SH-SY5Y (cell line): ENCODE results near the gene RPS21.

ENCODE experiments used
- GATA2 ChIP-seq: IDR thresholded peaks from 2 replicates; pipeline ENCODE4 v1.6.1; 2011; ENCODE audit warnings: mild to moderate bottlenecking, low read depth, low read length
- GATA3 ChIP-seq: IDR thresholded peaks from 2 replicates; pipeline ENCODE4 v1.6.1; 2011; ENCODE audit warnings: low read depth, mild to moderate bottlenecking, low read length, moderate library complexity

Gene RPS21

GRCh38 chr20:62366370-62367135, 20.4 kb upstream of the RPS21 start:
- TF ChIP-seq GATA2 (no peak), GATA3 (no peak)

GRCh38 chr20:62367136-62367632, 19.7 kb upstream of the RPS21 start, which contains the start of gene LAMA5:
TSS of gene LAMA5 (minus strand) at chr20:62367312. CDS start at chr20:62367245, 67 bp downstream.
- no peak for TF ChIP-seq GATA2

DNA sequence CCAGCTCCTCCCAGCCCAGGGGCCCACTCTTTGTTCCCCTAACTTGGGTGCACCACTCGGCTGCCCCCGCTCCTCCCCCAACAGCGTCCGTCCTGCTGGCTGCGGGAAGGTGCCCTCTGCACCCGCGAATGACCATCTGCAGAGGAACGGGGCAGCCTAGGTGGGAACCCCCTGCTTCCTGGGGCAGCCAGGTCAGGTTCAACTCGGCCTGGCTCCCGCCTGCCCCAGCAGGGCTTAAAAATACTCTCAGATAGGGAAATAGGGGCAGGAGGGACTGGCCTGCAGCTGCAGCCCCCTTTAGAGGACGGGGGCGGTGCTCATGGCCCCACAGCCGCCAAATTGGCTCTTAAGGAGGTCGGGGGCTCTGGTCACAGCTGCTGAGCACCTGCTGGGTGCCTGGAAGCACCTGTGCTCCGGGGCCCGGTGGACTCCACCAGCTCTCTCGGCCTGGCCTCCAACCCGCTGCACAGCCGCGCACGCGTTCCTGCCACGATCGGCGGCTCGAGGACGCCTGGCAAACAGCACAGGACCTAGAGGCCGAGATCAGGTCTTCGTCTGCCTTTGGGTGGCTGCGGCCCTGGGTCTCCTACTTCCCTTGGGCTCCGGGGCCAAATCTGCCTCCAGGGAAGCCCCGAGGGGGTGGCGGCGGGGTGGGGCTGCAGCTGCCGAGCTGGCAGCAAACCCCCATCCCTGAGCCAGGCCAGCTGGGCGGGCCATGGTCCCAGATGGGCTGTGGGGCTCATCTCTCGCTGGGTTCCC, 19.1 kb upstream of the RPS21 start:
- TF ChIP-seq GATA3 (no peak), GATA2 (no peak)

GRCh38 chr20:62368392-62368975, 18.4 kb upstream of the RPS21 start:
- TF ChIP-seq GATA3: no peak
- TF ChIP-seq GATA2: no peak

DNA sequence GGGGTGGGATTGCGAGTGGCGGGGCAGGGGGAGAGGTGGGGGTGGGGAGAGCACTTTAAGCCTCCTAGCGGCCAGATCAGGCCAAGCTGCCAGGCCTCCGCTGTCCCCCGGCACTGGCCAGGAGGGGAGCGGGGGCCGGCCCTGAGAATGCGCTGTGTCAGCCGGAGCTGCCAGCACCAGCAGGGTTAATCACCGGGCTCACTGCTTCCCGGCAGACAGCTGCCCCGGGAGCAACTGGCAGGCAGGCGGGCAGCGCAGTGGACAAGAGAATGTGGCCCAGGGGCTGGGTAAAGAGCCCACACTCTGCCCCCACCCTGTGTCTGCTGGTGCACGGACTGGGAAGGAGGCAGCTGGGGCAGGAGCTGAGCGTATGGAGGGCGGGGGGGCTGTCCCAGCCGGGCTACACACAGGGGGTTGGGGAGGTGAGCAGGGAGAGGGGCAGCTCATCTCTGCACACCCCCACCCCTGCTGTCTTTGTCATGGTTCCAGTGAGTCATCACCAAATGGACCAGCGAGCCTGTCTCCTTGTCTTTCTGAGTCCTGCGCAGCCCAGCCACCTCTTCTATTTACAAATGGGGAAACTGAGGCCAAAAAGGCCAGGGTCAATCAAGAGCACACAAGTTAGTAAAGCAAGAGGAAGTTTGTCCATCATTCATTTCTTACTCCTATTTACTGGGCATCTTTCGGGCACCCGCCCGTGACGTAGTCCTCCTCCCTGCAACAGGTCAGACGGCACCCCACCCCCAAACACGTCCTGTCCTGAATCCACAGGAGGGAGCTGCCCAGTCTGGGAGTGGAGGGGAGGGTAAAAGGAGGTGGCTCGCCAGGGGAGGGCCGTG, 17.7 kb upstream of the RPS21 start:
- TF ChIP-seq GATA3 (no peak), GATA2 (no peak)

DNA sequence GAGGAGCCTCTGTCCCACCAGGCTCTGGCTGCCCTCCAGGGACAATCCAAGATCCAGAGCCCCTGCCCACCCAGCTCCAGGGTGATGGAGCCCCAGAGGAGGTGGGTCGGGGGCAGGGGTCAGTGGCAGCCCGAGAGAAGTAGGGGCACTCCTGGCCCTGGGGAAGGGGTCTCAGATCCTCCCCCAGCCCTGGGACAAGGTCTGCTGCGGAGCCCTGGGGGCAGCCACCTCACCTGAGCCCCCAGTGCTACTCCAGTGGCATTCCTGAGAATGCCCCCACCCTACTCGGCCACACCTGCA, 17.1 kb upstream of the RPS21 start:
- no peak for TF ChIP-seq GATA2
- no peak for TF ChIP-seq GATA3

DNA sequence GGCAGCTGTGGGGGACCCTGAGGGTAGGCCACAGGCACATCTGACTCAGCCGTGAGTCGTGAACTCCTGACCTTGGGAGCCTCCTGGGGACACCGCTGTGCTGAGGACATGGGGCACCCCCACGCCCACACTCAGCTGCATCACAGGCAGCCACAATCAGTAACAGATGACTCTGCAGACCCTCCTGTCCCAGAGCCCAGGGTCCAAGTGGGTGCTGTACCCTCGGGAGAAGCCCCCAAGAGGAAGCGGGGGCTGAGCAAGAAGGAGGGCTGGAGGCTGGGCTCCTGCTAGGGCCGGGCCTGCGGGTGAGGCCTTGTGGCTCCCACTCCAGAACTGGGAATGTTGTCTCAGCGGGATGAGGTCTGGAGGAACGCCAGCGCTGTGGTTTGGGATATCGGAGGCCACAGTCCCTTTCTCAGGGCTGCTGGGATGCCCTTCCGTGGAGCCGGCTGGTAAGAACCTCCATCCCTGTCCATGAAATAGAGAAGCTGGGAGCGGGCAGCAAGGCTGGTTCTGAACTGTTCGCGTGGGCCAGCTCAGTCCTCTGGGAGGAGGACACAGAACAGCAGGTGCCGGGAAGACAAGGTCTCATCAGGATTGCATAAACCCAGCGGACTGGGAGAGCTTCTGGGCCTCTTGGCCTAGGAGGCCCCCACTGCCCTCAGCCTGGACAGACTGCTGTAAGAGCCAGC, 16.6 kb upstream of the RPS21 start:
- TF ChIP-seq GATA3: no peak
- no peak for TF ChIP-seq GATA2

DNA sequence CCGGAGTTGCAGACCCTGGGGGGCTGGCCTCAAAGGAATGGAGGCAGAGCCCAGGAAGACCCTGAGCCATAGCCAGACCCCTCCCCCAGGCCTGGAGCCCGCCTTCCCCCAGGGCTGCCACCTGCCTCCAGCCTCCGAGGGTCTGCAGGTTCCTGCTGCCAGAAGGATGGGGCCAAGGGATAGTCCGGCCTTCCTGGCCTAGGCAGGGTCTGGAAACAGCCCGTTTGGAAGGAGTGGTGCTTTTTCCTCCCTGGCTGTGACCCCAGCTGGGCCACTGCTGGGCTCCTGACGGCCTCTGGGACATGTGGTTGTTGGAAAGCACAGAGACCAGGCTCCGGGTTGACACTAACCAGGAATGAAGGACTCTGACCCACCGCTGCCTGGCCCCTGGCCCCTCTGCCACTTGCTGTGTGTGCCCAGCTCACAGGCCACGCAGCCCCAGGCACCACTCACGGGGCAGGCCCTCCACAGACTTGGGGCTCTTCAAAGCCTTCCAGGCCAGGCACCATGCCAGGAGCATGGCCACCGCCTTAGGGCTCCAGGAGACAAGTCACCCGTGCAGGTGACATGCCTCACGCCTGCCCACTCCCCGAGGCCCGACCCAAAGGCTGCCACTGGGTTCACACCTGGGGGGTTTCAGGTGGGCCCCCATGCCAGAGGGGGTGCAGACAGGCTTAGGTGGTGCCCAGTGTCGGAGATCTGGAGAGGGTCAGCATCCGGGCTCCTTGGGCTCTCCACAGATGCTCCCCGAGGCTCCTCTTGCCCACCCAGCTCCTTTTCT, 15.9 kb upstream of the RPS21 start:
- no peak for TF ChIP-seq GATA2
- TF ChIP-seq GATA3: no peak

GRCh38 chr20:62371588-62372041, 15.3 kb upstream of the RPS21 start:
- no peak for TF ChIP-seq GATA2

DNA sequence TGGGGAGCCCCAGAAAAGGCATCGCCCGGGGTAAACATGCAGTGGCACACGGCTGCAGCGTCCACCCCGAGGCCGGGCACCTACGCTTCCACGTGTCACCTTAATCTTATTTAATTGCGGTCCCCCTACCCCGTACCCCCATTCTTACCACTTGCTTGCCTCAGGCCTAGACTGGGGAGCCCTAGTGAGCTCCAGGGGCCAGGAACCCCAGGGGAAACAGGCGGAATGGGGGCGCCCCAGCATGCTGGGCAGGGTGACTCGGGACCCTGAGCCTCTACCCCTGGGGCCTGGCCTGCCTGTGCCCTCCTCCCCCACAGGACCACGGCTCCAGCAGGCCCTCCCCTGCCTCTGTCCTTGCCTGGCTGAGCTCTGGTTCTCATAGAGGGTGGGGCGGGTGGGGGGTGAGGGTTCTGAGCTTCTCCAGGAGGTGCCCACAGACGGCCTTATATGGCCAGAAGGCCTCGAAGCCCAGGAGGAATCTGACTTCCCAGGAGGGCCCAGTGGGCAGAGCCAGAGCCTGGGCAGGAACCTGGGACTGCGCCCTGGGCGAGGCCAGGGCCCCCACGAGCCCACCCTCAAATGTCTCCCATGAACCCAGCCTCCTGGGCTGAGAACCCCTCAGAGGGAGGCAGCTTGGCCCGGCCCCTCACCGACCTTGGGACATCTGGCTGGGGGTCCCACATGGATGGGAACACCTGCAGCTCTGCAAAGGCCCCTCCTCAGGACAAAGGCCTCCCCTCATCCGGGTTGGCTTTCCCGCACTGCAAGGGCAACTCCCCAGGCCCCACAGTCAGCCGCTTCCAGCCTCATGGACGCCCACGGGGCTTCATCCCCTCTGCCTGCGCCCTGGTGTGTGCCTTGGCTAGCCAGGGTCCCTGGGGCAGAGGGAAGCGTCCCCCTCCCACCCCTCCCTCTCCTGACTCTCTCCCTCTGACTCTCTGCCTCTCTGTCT, 14.6 kb upstream of the RPS21 start:
- TF ChIP-seq GATA2 (no peak), GATA3 (no peak)

- TF ChIP-seq GATA3 (no peak), GATA2 (no peak)
Observed at GRCh38 chr20:62374331-62375152, 12.4 kb upstream of the RPS21 start.
